Measurements from ENCODE around the gene DENND5B. TPM values are rescaled to one million over a fixed set of nuclear protein-coding genes. Genes with fewer than 3 reads are reported as not detected.

The DENND5B gene
- total RNA-seq, 4 donors from 2014 or later = 15.7 to 19.1 (median 18.5) TPM

DNA sequence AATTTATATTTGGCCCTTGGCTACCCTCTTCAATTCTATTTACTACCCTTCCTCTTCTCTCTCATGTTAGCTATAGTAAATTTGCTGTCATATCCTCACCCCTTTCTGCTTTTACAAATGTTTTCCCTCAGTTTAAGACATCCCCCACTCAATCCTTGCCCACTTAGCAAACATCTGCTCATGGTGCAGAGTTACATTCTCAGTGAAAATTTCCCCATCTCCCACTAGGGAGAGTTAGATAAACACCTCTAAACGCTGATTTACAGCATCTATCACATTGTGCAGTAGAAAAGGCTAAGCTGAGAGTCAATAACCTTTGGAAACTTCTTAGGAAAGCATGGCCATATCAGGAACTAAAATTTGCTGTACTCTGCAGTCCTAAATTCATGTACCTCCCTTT lies 69.0 kb downstream of the DENND5B start:
- intact Hi-C loops (cut with DNase I) = no loop called here

DNA sequence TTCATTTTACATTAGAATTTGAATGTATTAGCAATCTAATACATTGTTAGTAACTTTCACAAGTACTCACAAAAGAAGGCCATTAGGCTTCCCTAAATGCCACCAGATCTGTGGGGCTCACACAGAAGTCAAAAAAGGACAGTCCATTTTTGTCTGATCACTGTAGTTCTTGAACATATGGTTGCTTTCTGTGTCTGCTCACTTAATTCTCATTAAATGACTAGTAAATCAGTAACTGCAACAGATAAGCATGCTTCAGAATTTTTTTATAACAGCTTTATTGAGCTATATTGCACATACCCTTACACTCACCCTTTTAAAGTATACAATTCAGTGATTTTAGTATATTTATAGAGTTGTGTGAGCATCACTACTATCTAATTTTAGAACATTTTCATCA lies 71.4 kb downstream of the DENND5B start:
- no peak overlapping the region for H3K4me3 ChIP-seq
- H3K27ac ChIP-seq (replicated peaks in 1 of 4) = no peak overlapping the region
- H3K27me3 ChIP-seq = no peaks in the 10 kb centered on the region
- no peaks in the 10 kb centered on the region for H3K9me3 ChIP-seq
- no peak for DNase-seq (ENCODE audit: extremely low spot score)
- intact Hi-C loops (cut with DNase I) = no loop called here
- TF ChIP-seq, protein P1, sequence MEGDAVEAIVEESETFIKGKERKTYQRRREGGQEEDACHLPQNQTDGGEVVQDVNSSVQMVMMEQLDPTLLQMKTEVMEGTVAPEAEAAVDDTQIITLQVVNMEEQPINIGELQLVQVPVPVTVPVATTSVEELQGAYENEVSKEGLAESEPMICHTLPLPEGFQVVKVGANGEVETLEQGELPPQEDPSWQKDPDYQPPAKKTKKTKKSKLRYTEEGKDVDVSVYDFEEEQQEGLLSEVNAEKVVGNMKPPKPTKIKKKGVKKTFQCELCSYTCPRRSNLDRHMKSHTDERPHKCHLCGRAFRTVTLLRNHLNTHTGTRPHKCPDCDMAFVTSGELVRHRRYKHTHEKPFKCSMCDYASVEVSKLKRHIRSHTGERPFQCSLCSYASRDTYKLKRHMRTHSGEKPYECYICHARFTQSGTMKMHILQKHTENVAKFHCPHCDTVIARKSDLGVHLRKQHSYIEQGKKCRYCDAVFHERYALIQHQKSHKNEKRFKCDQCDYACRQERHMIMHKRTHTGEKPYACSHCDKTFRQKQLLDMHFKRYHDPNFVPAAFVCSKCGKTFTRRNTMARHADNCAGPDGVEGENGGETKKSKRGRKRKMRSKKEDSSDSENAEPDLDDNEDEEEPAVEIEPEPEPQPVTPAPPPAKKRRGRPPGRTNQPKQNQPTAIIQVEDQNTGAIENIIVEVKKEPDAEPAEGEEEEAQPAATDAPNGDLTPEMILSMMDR (IDR thresholded peaks at IDR 0.05) = no peak
- TF ChIP-seq POLR2AphosphoS5 (IDR thresholded peaks at IDR 0.05) (no peak), EP300 (IDR thresholded peaks at IDR 0.05) (no peak), POLR2A (IDR thresholded peaks at IDR 0.05; ENCODE audit: low read depth) (no peak)
- H3K4me1 ChIP-seq = peaks cover 31 to 39% (median 36%) of the 10 kb centered on the region in 4 donors
- no peaks in the 10 kb centered on the region for H3K36me3 ChIP-seq

More for the DNA sequence above, 69.0 kb downstream of the DENND5B start:
- H3K27me3 ChIP-seq = no peaks in the 10 kb centered on the region
- no peak overlapping the region for H3K4me3 ChIP-seq
- no peak for DNase-seq (ENCODE audit: extremely low spot score)
- no peaks in the 10 kb centered on the region for H3K9me3 ChIP-seq
- 33% methylated on average over 1 of the region's 1 CpG for WGBS
- no peaks in the 10 kb centered on the region for H3K36me3 ChIP-seq
- peaks cover 35 to 47% (median 40%) of the 10 kb centered on the region in 4 donors for H3K4me1 ChIP-seq
- H3K27ac ChIP-seq (replicated peaks in 1 of 4) = no peak overlapping the region
- TF ChIP-seq POLR2AphosphoS5 (IDR thresholded peaks at IDR 0.05) (no peak), EP300 (IDR thresholded peaks at IDR 0.05) (no peak), POLR2A (IDR thresholded peaks at IDR 0.05; ENCODE audit: low read depth) (no peak)
- TF ChIP-seq, protein P1 (IDR thresholded peaks at IDR 0.05) = no peak

DNA sequence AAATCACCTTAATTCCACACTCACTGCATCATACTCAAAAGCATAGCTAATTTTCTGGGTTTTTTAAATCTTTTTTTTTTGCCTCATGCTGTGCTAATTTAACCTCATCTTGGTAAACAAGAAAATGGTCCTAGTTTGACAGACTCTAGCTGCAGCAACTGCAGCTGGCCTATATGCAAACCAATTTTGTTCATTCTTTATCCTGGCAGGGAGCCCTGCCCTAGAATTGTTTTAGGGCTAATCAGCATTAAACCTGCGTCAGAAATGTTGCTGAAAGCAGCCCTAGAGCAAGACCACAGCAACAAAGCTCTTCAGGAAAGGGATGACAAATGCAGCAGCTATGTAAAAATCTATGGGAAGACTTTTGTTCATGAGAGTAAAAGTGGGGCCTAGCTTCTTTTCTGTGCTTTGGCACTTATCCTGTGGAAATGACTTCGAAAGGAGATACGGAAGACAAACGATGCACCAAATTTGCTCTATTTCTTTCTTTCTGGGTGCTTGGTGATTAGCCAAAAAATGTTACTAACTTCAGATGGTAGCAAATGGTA lies 72.2 kb downstream of the DENND5B start:
- Histone ChIP-seq H3K27me3 (no peaks in the 10 kb centered on the region), H3K4me3 (no peak overlapping the region), H3K4me1 (peaks cover 31 to 38% (median 34%) of the 10 kb centered on the region in 4 donors), H3K27ac (replicated peaks in 1 of 4) (no peak overlapping the region), H3K9me3 (no peaks in the 10 kb centered on the region), H3K36me3 (no peaks in the 10 kb centered on the region)
- intact Hi-C loops (cut with DNase I) = no loop called here
- no peak for DNase-seq (ENCODE audit: extremely low spot score)
- WGBS = 46% methylated on average over 4 of the region's 4 CpGs
- TF ChIP-seq POLR2AphosphoS5 (IDR thresholded peaks at IDR 0.05) = no peak
- TF ChIP-seq EP300 (IDR thresholded peaks at IDR 0.05) = no peak
- no peak for TF ChIP-seq POLR2A (IDR thresholded peaks at IDR 0.05; ENCODE audit: low read depth)
- TF ChIP-seq, protein P1 (IDR thresholded peaks at IDR 0.05) = no peak

DNA sequence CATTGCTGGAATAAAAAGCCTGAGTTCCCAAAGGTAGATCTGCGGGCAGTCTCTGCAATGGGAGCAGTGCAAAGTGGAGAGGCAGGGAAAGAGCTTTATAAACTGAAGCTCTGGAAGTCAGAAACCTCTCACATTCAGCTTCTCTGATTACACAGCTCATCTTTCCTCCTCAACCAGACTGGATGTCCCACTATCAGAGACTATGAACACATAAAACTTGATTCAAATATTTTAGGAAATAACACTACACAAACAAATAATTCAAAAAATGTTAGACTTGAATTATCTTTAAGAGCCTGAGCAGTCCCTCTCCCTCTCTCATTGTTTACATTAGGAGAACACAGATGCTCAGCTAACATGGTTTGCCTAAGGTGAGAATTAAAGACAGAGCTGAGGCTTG lies 72.9 kb downstream of the DENND5B start:
- Histone ChIP-seq H3K4me3 (no peak overlapping the region), H3K36me3 (no peaks in the 10 kb centered on the region), H3K9me3 (no peaks in the 10 kb centered on the region), H3K27ac (replicated peaks in 1 of 4) (no peak overlapping the region), H3K4me1 (peaks cover 31 to 38% (median 34%) of the 10 kb centered on the region in 4 donors), H3K27me3 (no peaks in the 10 kb centered on the region)
- TF ChIP-seq POLR2AphosphoS5 (IDR thresholded peaks at IDR 0.05) (no peak), POLR2A (IDR thresholded peaks at IDR 0.05; ENCODE audit: low read depth) (no peak), EP300 (IDR thresholded peaks at IDR 0.05) (no peak)
- TF ChIP-seq, protein P1 (IDR thresholded peaks at IDR 0.05) = no peak
- intact Hi-C loops (cut with DNase I) = no loop called here
- no peak for DNase-seq (ENCODE audit: extremely low spot score)
- 64% methylated on average over 1 of the region's 1 CpG for WGBS

DNA sequence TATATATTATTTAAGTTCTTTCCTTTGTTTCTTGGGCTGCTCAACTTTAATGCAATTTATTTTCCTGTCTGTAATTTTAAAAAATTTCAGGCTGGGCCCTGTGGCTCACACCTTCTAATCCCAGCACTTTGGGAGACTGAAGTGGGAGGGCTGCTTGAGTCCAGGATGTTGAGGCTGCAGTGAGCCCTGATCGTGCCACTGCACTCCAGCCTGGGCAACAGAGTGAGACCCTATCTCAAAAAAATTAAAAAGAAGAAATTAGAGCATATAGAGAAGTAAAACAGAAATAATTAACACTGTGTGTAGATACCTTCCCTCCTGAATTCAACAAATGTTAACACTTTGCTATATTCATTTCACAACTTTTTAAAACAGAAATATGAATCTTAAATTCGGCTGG lies 74.2 kb downstream of the DENND5B start:
- TF ChIP-seq POLR2A (IDR thresholded peaks at IDR 0.05; ENCODE audit: low read depth) (no peak), EP300 (IDR thresholded peaks at IDR 0.05) (no peak), POLR2AphosphoS5 (IDR thresholded peaks at IDR 0.05) (no peak)
- TF ChIP-seq, protein P1 (IDR thresholded peaks at IDR 0.05) = no peak
- intact Hi-C loops (cut with DNase I) = no loop called here

More for the DNA sequence above, 74.2 kb downstream of the DENND5B start:
- Histone ChIP-seq H3K4me1 (peaks cover 26 to 30% (median 27%) of the 10 kb centered on the region in 4 donors), H3K9me3 (no peaks in the 10 kb centered on the region), H3K36me3 (no peaks in the 10 kb centered on the region), H3K4me3 (no peak overlapping the region), H3K27me3 (no peaks in the 10 kb centered on the region), H3K27ac (replicated peaks in 1 of 4) (no peak overlapping the region)
- DNase-seq (ENCODE audit: extremely low spot score) = no peak
- WGBS = 80% methylated on average over 2 of the region's 2 CpGs
